ENCODE results near the gene LCTL.
"Not testable (repeated sequence)": the region's sequence is repeated elsewhere in the genome, so short reads cannot be mapped to it uniquely, and the experiment has no call there.

The LCTL gene

DNA sequence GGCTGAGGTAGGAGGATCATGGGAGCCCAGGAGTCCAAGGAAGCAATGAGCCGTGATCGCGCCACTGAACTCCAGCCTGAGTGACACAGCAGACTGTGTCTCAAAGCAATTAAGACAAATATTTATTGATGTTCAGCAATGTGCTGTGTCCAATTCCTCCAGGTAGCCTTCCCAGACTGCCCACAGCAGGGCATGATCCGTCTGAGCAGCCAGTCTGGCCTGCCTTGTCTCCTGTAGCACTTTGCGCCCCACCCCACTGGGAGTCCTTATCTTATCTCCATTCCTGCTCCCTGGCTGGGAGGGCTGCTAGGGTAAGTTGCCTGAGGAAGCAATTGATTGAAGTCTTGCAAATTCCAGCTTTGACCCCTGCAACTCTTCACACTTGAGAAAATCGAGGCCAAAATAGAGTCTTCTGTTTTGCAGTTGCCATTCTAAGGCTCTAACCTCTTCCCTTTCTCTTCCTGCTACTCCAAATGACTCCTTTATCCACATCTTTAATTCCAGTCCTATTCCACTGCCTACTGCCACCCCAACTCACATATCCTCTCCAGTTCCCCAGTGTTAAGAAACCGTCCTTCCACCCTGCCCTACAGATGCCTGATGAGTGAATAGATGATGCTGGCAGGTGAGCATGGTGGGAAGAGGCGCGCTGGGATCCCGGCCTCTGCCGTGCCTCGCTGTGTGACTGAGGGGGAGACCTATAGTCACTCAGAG lies 26.9 kb upstream of the LCTL start:
- no peak for DNase-seq (ENCODE audit: low spot score)

DNA sequence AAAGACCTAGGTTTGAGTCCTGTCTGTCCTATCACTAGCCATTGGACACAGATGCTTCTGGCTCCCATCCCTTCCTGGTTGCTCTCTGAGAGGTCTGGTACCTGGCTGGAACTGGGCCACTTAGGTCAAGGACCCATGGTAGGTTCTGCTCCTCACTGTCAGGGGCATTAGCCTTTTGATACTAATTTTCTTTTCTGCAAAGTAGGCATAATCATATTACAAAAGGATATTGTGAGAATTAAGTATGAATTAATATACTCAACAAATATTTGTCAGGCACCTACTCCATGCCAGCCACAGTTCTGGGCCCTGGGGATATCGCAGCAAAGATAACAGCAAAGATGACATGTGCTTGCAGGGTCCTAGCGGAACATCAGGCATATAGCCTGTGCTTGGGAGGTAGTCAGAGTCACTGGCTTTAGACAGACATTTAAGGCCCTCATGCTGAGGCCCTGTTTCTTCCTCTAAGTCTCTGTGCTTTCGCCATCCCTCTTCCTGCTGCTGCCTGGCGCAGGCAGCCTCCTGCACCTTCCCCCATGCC lies 25.6 kb upstream of the LCTL start:
- no peak for DNase-seq (ENCODE audit: low spot score)

DNA sequence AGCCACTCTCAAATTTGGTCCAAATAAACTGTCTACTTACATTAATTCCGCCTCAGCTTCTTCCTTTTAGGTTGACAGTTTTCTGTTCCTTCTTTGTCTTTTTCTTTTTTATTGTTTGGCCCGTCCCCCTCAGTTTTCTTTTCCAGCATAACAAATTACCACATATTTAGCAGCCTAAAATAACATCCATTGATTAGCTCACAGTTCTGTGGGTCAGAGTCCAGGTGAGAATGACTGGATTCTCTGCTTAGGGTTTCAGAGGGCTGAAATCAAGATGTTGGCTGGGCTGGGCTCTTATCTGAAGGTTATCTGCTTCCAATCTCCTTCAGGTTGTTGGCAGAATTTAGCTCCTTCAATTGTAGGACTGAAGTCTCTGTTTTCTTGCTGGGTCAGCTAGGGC lies 24.6 kb upstream of the LCTL start:
- DNase-seq (ENCODE audit: low spot score), result no peak

DNA sequence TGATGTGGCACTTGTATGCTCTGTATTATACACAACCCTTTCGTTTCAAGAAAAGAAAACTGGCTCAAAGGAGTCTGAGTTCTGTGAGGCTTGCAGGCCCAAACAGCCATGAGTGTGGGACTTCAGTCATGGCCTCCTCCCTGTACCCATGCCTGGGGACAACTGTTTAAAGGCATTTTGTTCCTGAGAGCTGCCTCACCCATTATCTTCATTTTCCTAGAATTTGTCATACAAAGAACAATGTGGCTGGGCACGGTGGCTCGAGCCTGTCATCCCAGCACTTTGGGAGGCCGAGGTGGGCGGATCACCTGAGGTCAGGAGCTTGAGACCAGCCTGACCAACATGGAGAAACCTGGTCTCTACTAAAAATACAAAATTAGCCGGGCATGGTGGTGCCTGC lies 23.6 kb upstream of the LCTL start:
- DNase-seq (ENCODE audit: low spot score), result not testable (repeated sequence)

DNA sequence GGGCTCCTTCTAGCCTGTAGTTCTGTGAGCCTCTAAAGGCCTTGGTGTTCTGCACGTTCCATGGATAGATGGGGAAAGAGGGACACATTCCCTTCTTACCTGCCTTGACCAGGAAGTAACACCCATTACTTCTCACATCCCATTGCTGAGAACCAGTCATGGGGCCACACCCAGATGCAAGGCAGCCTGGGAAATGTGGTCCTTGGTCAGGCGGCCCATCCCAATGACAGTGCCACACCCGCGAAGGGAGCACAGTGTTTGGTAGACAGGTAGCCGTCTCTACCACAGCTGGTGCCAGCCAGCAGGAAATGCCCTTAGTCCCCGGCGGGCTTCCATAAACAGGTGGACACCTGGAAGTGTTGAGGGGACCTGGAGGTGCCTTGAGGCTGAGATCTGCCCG lies 23.2 kb upstream of the LCTL start:
- no peak for DNase-seq (ENCODE audit: low spot score)

DNA sequence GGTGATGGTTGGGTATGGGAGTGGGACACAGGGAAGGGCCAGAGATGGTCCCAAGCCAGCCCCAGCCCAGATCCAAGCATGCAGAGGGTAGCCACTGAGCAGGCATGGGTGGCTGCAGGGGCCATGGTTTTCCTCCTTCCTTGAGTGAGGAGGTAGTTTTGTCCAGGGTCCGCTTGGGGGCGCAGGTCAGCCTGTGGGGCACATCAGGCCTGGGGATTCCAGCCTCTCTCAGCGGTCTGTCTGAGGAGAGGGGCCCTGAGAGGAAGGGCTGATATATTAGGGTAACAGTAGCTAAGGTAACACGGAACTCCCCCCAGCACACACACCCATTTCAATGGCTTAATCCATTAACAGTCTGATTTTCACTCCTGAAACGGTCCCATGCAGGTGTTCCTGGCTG lies 22.7 kb upstream of the LCTL start:
- no peak for DNase-seq (ENCODE audit: low spot score)

DNA sequence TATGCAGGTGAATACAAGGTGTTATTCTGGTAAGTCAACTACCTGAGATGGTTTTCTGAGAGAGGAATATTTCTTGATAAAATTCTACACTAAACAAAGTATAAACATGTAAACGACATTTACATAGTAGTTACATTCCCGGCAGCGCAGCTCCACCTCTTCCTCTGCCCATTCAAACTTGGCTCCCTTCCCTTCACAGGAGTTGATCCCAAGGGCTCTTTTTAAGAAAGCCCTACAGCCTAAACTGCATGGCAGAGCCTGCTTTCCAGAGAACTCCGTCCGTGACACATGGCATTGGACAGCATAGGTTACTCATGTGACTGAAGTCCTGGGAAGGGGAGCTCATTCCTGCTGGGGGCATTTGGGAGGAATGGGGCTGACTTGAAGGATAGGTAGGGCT lies 22.0 kb upstream of the LCTL start:
- DNase-seq (ENCODE audit: low spot score), result no peak

DNA sequence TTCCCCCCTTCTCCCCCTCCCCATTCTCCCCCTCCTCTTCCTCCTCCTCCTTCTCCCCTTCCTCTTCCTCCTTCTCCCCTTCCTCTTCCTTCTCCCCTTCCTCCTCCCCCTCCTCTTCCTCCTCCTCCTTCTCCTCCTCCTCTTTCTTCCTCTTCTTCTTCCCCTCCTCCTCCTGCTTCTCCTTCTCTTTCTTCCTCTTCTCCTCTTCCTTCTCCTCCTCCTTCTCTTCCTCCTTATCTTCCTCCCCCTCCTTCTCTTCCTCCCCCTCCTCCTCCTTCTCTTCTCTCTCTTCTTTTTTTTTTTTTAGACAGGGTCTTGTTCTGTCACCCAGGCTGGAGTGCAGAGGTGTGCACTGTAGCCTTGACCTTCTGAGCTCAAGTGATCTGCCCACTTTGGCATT lies 21.2 kb upstream of the LCTL start:
- no peak for DNase-seq (ENCODE audit: low spot score)

DNA sequence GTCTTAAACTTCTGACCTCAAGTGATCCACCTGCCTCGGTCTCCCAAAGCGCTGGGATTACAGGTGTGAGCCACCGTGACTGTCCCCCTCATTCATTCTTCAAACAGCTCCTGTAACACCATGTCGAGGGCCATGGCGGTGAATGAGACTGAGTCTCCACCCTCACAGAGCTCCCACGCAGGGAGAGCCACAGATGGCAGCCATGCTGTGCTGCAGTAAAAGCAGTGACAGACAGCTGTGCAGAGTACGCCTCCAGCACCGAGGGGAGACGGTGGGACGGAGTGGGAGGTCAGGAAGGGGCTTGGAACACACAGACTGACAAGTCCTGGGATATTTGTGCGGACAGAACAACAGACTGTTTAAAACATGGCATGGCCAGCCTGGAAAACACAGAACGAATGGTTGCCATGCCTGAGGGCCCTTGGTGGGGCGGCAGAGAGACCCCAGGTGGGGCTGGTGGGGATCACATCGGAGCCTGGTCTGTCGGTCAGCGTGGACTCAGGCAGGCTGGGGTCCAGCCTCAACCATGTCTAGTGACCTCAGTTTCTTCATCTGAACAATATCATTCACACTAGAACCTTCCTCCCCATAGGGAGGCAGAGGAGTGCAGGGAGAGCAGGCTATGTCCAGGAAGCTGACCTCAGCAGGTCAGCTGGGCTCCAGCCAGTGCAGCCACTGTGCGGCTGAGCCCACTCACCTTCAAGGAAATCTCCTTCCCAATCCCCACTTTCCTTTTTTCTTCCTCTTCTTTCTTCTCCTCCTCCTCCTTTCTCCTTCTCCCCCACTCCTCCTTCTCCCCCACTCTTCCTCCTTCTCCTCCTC lies 20.6 kb upstream of the LCTL start:
- no peak for DNase-seq (ENCODE audit: low spot score)

DNA sequence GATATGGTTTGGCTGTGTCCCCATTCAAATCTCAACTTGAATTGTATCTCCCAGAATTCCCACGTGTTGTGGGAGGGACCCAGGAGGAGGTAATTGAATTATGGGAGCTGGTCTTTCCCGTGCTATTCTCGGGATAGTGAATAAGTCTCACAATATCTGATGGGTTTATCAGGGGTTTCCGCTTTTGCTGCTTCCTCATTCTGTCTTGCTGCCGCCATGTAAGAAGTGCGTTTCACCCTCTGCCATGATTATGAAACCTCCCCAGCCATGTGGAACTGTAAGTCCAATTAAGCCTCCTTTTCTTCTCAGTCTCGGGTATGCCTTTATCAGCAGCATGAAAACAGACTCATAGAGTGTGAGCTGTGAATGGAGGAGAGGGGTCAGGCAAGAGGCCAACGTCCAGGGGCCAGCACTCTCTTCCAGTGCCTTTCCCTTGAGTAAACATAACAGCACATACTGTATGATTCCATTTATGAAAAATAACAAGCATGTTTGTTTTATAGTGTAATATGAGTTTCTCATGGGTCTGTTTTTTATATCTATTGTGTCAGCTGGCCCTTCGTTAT lies 16.3 kb upstream of the LCTL start:
- no peak for DNase-seq (ENCODE audit: low spot score)

DNA sequence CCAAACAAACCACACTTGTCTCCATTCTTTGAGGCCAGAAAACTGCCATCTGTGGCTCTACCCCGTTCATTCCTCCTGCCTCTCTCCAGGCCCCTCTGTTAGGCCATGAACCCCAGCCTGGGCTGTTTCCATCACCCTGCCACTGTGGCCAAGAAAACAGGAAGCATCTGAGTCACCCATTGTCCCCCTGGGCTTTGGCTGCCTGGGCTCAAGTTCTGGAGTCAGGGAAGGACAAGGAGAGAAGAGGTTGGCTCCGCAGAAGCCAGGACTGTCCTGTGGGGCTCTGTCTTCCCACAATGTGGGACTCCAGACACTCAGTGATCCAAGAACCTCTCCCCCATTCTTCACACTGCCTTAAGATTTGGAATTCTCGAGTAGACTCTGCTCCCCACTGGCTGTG lies 14.8 kb upstream of the LCTL start:
- DNase-seq (ENCODE audit: low spot score), result no peak

DNA sequence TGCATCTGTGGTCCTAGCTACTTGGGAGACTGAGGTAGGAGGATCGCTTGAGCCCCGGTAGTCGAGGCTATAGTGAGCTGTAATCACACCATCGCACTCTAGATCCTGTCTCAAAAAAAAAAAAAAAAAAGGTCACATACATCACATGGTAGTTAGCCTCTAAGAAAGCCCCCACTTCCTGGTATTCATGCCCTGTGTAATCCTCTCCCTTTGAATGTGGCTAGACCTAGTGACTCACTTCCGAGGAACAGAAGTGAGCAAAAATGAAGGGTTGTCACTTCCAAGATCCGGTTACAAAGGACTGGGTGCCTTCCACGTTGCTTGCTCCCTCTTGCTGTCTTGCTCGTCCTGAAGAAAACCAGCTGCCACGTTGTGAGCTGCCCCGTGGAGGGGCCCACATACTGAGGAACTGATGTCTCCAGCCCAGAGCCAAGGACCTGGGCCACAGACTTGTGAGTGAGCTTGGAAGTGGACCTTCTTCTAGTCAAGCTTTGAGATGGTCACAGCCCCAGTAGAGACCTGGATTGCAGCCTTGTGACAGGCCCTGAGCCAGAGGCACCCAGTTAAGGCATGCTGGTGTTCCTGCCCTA lies 12.6 kb upstream of the LCTL start:
- DNase-seq (ENCODE audit: low spot score), result peak; percentile 78

DNA sequence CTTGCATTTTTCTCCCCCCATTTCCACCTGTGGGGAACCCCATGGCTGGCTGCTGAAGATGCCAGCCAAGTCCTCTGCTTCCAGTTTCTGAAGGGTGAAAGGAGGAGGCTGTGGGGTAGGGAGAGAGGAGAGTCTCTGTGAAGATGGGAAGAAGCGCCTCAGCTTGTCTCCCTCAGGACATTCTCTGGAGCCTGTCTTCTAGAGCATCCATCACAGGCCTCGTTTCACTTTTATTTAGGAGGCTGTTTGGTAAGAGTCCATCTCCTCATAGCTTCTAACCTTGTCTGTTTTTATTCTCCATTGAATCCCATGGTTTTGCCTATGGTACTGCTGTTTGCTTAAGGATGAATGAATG lies 8.8 kb upstream of the LCTL start:
- no peak for DNase-seq (ENCODE audit: low spot score)

DNA sequence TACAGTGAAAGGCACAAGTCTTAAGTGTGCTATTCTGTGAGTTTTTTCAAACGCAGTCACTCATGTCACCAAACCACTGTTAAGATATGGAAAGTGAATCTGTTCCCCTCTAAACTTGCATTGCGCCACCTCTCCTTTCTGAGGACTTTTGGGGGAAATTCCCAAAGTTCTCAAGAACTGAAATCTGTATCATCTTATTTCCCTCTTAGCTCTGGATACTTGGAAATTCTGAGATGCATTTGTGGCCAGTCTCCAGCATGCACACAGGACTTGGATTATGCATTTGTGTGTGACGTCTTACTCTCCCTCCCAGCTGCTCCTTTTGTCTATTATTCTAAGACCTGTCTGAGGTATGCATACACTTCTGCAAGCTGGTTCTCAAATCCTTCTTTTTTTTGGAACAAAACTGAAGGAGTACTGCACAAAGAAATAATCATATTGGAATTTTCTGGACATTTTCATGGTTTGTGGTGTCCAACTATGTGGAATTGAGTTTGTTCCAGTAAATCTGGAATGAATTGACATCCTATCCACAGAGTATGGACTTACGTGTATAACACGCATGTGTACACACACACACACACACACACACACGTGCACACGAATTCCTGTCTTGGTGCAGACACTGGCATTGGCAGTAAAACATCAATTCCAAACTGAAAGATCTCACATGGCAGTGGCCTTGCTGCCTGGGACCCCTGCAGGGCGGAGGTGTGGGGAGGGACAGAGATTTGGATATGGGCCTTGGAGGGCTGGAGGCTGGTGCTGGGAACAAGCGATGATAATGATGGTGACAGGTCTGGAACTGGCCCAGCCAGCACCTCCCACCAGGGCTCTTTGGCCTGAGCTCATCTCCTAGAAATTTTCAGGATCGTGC lies 8.2 kb upstream of the LCTL start:
- no peak for DNase-seq (ENCODE audit: low spot score)

DNA sequence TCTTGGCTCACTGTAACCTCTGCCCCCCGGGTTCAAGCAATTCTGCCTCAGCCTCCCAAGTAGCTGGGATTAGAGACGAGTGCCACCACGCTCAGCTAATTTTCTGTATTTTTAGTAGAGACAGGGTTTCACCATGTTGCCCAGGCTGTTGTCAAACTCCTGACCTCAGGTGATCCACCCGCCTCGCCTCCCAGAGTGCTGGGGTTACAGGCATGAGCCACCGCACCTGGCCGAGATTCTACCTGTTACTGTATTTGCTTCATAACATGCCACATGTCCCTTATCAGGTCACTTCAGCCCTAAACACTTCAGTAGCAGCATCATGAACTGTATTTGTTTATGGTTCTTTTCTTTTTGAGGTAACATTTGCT lies 7.5 kb upstream of the LCTL start:
- no peak for DNase-seq (ENCODE audit: low spot score)

DNA sequence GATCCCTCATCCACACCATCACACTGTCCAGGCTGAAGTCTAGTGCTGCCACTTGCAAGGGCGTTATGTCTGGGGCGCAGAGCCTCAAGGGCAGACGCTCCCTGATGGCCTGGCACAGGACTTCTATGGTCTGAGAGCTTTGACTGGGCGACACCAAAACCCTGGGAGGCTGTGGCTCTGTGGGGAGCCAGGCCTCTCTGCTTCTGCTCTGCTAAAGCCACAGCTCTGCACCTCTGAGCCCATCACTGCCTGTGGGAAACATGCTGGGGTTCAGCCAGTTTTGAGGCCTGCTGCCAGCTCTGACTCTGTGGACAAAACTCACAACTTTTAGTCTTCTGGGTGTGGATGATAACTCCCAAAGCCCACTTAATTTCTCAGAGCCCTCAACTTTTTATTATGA lies 6.3 kb upstream of the LCTL start:
- no peak for DNase-seq (ENCODE audit: low spot score)

DNA sequence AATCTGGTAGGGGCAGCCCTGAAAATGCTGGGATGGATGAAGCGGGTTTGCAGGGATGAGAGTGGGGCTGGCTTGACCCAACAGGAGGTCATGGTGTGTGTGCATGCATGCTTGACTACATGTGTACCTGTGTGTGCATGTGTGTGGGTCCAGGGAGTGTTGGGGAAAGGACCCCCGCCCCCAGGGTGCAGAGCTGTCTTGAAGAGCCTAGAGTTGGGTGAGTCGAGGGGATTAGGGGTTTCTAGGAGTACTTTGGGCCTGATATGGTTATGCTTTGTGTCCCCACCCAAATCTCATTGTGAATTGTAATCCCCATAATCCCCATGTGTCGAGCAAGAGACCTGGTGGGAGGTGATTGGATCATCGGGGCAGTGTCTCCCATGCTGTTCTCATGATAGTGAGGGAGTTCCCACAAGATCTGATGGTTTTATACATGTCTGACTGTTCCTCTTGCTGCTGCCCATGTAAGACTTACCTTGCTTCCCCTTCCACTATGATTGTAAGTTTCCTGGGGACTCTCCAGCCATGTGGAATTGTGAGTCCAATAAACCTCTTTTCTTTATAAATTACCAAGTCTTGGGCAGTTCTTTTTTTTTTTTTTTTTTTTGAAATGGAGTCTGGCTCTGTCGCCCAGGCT lies 5.2 kb upstream of the LCTL start:
- no peak for DNase-seq (ENCODE audit: low spot score)

DNA sequence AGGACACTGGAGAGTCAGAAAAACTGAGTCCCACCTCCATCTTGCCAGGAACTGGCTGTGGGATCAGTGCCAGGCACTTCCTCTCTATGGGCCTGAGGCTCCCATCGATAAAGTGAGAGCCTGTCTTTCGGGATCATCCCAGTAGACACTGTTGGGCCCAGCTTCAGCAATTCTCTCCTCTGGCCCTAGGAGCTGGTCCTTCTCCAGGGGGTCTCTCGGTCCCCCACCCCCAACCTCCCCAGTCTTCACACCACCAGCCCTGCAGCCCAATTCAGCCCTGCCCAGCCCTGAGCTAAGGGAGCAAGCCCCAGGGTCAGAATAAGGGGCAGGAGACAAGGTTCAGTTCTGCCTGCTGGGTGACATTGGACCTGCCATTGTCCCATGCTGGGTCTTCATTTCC lies 4.5 kb upstream of the LCTL start:
- DNase-seq (ENCODE audit: low spot score), result no peak

DNA sequence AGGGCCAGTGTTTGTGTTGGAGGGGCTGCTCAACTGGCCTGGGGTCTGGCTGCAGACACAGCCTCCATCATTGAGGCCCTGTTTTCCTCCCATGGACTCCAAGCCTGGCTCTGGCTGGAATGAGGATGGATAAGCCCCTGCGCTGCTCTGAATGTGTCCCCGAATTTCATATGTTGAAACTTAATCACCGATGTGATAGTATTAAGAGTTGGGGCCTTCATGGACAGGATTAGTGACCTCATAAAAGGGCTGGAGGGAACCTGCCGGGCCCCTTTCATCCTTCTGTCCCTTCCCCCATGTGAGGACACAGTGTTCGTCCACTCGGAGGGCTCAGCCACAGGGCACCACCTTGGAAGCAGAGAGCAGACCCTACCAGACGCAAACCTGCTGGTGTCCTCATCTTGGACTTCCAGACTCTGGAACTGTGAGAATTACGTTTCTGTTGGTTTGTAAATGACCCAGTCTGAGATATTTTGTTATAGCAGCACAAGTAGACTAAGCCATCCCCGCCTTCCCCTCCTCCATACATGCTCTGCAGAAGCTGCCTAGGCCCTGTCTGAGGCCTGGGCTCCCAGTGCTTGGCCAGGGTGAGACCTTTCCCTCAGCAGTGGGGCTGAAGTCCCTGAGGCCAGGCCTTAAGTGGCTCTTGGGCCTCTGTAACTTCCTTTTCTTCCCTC lies 3.8 kb upstream of the LCTL start:
- DNase-seq (ENCODE audit: low spot score), result no peak

DNA sequence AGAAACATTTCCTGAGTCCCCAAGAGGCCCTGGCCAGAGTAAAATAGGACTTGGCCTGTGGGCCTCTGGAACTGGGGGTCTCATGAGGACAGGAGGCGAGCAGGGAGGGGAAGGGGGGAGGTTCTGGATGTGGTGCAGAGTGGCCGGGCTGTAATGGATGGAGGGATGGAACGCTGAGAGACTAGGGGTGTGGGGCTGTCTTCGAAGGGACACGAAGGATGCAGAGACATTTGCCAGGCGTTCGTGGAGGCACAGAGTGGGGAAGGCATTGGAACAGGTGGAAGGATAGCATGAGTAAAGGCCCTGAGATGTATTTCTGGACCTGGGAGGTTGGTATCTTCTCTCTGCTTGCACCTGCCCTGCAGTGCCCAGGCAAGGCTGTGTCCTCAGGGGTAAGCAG lies 2.1 kb upstream of the LCTL start:
- DNase-seq (ENCODE audit: low spot score), result no peak

DNA sequence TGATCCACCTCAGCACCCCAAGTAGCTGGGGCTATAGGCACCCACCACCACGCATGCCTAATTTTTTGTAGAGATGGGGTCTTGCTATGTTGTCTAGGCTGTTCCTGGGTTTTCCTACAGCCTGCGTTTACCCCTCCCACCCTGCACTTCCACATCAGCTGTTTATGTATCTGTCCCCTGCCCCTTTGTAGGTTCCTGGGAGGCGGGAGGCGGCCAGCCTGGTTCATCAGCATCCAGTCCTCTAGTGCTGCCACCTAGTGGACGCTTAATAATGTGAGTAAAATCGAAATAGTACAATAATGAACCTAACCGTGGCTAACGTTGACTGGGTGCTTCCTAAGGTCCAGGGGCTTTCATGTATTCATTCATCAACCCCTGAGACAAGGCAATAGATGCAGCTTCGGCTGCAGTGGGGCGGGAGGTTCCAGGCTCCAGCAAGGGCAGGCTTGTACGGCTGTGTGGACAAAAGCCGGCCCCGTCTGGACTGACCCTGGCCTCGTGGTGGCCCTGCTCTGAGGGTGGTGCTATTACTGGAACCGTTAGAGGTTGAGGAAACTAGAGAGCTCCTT lies 1.2 kb upstream of the LCTL start:
- peak; percentile 74 for DNase-seq (ENCODE audit: low spot score)

Data from kidney tubule cell (primary cell).